SIG-M5 treated with dmso at 0.1 percent for 504 hours (cell line): Measurements from ENCODE around the gene MRPL57.
"Not testable (repeated sequence)": the region's sequence is repeated elsewhere in the genome, so short reads cannot be mapped to it uniquely, and the experiment has no call there.

Source experiments
- DNase-seq: peaks from one replicate; lab custom pipeline; 2025; ENCODE audit not compliant: unreplicated experiment; lab: John Stamatoyannopoulos, UW

MRPL57 gene

DNA sequence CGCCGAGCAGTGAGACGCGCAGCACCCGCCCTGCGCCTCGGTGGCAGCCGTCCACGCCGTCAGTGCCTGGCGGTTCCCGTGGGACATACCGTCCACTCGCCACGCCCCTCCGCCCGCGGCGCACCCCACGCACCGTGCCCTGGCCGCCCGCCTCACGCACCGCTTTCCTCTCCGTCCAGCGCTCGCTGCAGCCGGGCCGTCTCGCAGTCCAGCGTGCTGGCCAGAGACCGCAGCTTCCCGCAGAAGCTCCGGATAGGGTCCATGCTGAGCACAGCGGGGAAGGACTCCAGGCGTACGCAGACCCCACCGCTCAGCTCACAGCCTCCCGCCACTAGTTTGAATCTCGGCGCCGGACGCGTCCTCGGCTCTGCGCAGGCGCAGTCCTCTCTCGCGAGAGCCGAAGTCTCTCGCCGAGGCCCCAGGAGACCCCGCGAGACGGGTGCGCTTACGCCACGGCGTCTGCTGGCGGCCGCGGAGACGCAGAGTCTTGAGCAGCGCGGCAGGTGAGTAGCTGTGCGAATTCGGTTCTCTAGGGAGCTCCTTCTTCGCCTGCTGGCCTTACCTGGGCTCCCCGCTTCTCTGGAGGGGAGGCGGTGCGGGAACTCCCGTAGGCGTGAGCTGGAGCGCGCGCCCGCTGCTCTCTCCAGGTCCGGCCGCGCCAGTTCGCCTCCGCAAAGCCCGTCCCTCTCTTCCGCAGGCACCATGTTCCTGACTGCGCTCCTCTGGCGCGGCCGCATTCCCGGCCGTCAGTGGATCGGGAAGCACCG is at the start of gene MRPL57, which contains the start of gene SKA3:
MRPL57 (plus strand) TSS at position 444 of the 767 bp plus-strand sequence; CDS start at position 703, 259 bp downstream.
SKA3 (minus strand) TSS at position 338 of the 767 bp plus-strand sequence; CDS start at position 263, 75 bp downstream.
- DNase-seq = peak; percentile 92

DNA sequence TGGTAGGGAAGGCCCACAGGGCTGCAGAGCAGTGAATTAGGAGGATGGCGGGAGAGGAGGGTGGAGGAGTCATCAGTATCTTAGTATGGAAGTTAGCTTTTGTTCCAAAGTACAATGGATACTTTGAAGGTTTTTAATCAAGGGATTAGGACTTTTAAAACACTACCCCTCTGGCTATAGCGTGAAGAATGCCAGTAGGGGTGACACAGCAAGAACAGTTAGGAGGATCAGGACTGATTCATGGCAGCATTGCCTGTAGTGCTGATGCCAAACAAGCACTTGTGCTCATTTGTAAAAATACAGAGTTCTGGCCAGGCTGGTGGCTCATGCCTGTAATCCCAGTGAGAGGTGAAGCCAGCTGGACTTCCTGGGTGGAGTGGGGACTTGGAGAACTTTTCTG is 46.3 kb upstream of the MRPL57 start:
- DNase-seq = no peak

DNA sequence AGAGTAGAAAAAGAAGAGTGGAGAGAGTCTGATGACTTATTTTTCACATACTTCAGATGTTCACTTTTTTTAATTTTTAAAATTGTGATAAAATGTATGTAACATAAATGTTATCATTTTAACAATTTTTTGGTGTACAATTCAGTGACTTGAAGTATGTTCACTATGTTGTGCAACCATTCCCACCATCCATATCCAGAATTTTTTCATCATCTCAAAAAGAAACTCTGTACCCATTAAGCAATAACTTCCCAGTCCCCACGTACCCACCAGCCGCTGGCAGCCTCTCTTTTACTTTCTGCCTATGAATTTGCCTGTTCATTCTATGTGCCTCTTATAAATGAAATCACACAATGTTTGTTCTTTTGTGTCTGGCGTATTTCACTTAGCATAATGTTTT is 43.4 kb upstream of the MRPL57 start:
- DNase-seq = peak; percentile 19

DNA sequence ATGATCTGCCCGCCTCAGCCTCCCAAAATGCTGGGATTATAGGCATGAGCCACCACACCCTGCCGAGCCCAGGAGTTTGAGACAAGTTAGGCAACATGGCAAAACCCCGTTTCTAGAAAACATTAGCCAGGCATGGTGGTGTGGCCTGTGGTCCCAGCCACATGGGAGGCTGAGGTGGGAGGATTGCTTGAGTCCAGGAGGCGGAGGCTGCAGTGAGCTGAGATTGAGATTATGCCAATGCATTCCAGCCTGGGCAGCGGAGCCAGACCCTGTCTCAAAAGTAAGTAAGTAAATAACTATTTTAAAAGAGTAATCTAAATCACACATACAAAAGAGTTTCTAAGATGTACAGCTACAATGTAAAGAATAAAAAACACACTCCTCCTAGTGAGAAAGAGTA is 42.0 kb upstream of the MRPL57 start:
- DNase-seq = no peak

DNA sequence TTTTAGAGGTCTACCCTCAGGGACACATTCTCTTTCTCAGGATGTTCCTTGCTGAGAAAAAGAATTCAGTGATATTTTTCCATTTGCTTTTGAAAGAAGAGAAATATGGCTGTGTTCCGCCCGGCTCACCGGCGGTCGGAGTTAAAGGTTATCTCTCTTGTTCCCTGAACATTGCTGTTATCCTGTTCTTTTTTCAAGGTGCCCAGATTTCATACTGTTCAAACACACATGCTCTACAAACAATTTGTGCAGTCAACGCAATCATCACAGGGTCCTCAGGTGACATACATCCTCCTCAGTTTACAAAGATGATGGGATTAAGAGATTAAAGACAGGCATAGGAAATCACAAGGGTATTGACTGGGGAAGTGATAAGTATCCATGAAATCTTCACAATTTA is 40.6 kb upstream of the MRPL57 start:
- not testable (repeated sequence) for DNase-seq

DNA sequence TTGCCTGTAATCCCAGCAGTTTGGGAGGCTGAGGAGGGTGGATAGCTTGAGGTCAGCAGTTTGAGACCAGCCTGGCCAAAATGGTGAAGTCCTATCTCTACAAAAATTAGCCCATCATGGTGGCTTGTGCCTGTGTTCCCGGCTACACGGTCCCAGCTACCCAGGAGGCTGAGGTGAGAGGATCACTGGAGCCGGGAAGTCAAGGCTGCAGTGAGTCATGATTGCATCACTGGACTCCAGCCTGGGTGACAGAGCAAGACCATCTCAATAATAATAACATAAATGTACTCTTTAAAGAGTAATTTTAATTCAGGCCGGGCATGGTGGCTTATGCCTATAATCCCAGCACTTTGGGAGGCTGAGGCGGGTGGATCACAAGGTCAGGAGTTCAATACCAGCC is 38.8 kb upstream of the MRPL57 start:
- no peak for DNase-seq

DNA sequence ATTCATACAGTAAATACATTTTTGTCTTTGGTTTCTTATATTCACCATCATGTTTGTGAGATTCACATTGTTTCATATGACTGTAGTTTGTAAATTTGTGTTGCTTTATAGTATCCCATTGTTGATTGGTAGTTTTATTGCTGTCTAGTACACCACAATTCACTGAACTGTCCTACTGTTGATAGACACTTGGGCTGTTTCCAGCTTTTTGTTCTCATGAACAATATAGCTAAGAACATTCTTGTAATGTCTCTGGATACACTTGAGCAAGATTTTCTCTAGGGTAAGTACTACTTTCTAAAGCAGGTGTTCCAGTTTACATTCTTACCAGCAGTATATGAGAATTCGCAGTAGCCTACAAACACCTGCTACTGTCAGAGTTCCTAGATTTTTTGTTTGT is 37.9 kb upstream of the MRPL57 start:
- DNase-seq = no peak

DNA sequence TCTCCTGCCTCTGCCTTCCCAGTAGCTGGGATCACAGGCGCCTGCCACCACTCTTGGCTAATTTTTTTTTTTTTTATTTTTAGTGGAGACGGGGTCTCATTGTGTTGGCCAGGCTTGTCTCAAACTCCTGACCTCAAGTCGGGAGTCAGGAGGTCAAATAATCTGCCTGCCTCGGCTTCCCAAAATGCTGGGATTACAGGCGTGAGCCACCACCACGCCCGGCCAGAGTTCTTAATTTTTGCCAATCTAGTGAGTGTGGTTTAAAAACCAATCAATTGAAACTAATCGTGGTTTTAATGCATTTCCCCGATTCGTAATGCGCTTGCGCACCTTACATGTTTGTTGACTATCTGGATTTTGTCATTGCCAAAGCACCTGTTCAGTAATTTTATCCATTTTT is 37.1 kb upstream of the MRPL57 start:
- DNase-seq = no peak

DNA sequence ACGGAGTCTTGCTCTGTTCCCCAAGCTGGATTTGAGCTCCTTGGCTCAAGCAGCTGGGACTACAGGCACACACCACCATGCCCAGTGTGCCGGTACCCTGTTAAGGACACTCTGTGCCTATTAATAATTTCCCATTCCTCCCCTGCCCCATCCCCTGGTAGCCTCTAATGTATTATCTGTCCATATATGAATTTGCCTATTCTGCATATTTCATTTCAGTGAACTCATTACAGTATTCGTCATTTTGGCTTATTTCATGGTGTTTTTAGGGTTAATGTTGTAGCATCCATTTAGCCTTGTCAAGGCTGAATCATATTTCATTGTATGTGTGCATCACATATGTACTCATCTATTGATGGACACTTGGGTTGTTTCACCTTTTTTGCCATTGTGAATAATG is 33.7 kb upstream of the MRPL57 start:
- DNase-seq = no peak

DNA sequence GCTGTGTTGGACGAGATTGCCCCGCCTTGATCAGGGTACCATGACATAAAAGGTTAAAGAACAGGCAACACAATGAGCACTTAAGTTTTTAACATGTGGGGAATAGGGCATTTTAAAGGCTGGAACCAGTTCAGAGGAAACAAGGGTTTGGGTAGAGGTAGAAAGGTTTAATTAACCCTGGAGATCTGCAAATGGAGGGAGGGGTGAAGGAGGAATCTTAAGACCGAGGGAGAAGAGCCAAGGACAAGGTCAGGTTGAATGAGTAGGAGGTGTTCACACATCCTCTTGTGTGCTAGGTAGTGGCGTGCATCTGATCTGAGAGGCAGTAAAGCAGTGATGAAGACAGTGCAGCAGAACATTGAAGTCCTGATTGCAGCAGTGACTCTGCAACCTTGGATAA is 28.6 kb upstream of the MRPL57 start:
- no peak for DNase-seq

DNA sequence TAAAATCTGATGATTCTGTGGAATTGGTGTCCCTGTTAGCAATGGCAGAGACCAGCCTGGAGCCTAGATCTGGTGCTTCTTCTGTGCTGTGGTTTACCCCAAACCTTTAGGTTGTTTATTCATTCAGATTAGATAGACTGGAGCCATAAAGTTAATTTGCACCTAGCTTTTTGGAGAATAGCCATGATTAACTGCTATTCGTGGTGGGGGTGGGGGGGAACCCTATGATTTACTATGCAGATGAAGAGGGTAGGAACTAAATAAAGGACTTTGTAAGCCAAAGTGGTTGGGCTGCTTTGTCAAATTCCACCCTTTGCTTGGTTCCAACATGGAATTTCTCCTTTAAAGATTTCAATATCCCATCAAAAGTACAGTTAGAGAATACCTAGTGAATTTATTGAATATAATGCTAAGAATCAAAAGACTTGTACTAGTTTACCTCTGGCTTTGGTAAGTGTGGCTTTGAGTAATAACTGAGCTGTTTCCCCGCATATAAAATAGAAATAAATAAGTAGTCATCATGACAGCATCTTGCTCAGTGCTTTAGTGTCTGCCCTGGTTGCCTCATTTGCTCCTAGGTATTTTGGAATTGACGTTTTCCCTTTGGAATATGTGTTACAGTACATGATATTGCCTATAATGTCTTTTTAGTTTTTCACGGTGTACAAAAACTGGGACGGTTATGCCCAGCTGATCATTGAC is 27.8 kb upstream of the MRPL57 start:
- DNase-seq = no peak

DNA sequence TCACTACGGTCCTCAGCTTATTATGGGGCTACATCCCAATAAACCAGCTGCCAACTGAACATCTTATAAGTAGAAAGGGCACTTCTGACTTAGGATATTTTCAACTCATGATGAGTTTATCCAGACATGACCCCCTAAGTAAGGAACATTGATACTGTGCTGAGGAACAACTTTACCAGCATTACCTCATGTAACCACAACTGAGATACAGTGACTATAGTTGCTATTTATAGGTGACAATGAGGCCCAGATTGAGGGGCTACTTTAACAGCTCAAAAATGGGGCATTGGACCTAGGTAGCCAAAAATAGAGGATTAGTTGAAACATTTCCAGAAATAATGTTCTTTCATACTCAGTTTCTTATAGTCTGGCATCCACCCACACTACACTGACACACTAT is 26.9 kb upstream of the MRPL57 start:
- DNase-seq = peak; percentile 17

DNA sequence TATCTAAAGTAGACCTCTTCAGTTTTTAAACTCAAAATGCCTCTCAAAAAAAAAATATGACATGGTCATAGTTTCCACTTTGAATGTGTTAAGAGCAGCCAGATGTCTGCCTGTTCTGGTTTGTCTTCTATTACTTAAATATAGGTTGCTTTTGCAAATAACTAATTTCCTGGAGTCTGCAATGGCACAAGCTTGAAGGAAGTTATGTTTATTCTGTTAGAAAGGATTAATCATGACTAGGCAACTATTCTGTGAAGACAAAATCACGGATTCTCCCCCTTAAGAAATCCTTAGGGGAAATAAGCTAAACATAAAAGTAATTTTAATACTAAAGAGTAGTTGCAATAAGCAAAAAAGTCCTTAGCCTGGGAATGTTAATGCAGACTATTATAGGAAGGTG is 26.4 kb upstream of the MRPL57 start:
- no peak for DNase-seq

DNA sequence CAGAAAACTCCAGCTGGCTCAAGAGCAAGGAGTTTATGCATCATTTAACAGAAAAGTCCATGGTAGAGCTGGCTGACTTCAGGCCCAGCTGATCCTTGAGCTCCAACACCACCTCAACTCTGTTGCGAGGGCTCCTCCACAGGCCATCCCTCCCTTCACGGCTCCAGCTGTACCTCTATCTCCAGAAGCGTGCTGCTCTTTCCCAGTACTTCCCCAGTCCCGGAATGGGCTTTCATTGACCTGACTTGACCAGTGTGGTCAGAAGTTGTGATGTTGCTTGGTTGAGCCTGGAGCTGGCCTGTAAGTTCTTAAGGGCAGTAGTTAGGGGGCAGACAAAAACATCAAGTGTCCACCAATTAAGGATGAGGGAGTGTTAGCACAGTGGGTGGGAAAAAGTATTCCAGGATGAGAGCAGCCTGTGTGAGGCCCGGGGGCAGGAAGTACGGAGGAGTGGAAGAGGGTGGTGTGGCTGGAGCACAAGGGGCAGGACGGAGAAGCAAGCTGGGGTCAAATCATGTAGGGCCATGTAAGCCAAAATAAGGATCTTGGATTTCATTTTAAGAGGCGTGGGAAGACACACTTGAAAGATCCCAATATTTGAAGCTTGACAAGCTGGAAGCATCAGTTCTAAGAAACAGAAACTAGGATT is 24.1 kb upstream of the MRPL57 start:
- DNase-seq = no peak

DNA sequence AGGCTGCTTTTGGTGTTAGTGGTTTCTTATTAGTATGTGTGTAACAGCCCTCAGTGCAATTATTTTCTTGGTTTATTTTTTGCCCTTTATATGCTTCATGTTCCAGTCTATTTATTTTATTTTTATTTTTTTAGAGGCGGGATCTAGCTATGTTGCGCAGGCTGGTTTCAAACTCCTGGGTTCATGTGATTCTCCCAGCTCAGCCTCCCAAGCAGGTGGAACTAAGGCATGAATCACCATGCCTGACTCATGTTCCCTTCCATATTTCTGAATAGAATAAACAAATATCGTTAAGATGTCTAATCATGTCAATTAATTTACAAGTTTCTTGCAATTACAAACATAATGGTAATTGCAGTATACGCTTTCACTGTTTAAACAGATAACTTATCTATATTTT is 11.8 kb upstream of the MRPL57 start:
- DNase-seq = no peak

DNA sequence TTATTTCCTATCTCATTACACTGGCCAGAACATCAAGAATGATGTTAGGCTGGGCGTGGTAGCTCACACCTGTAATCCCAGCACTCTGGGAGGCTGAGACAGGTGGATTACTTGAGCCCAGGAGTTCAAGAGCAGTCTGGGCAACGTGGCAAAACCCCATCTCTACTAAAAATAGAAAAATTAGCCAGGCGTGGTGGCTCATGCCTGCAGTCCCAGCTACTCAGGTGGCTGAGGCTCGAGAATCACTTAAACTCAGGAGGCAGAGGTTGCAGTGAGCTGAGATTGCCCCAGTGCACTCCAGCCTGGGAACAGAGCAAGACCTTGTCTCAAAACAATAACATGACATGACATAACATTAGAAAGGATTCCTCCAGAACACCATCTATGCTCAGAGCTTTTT is 10.9 kb upstream of the MRPL57 start:
- not testable (repeated sequence) for DNase-seq

DNA sequence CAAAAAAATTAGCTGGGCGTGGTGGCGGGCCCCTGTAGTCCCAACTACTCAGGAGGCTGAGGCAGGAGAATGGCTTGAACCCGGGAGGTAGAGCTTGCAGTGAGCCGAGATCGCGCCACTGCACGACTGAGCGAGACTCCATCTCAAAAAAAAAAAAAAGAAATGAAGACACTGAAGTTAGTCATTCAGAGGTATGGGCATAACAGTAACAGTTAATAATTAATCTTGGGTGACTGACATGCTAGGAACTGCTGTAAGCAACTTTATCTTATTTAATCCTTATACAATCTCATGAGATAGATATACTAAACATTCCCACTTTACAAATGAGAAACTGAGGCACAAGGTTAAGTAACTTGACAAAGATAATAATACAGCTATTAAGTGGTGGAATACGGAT is 5.0 kb upstream of the MRPL57 start:
- no peak for DNase-seq

DNA sequence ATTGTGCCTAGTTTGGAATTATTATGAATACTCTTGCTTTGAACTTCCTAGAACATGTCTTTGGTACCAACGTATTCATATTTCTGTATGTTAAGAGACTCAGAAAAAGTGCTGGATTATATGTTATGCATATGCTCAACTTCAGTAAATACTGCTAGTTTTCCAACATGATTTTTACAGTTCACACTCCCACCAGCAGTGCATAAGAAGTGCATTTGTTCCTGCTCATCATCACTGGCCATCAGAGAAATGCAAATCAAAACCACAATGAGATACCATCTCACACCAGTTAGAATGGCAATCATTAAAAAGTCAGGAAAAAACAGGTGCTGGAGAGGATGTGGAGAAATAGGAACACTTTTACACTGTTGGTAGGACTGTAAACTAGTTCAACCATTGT is 2.7 kb upstream of the MRPL57 start:
- not testable (repeated sequence) for DNase-seq

DNA sequence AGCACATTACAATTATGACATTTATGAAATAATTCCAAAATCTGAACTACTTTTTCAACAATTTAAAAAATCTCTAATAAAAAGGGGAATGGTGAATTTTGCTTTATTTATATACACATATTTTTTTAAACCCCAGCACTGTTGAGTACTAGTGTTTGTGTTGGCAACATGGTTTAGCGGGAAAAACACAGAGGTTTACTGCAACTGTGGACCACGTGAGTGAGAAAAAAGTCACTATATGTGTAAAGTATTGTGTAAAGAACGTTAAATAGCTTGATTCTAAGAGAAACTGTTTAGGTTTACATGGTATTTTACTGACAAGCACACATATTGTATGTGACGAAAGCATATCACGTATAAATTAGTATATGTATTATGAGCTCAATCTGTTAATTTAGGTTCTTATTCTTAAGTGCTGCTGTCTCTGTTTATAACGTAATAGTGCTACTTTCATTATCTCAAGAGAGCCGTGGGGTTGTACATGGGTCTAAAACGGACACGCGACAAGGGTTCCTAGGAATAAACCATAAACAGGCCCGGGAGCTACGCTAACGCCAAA is 723 bp upstream of the MRPL57 start:
- peak; percentile 56 for DNase-seq

DNA sequence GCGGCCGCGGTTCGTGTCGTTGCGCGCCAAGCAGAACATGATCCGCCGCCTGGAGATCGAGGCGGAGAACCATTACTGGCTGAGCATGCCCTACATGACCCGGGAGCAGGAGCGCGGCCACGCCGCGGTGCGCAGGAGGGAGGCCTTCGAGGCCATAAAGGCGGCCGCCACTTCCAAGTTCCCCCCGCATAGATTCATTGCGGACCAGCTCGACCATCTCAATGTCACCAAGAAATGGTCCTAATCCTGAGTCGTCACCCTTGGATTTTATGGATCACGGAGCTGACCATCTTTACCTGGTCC is 475 bp downstream of the MRPL57 start:
- DNase-seq = peak; percentile 56

DNA sequence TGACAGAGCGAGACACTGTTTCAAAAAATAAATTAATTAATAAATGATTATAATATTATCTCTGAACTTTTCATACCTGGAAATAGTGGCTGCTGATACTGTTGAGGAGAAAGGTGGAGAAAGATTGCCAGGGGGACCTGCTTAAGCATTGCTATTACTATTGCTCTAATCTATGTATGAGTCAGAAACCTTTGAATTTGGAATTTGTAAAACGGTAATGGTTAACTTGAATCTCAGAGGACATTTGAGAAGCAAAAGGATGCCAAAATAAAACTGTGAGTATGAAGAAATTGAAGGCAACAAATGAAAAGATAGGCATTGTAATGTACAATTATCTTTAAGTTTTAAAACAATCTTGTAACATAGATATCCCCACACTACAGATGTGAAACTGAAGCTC is 5.2 kb downstream of the MRPL57 start:
- DNase-seq = no peak

DNA sequence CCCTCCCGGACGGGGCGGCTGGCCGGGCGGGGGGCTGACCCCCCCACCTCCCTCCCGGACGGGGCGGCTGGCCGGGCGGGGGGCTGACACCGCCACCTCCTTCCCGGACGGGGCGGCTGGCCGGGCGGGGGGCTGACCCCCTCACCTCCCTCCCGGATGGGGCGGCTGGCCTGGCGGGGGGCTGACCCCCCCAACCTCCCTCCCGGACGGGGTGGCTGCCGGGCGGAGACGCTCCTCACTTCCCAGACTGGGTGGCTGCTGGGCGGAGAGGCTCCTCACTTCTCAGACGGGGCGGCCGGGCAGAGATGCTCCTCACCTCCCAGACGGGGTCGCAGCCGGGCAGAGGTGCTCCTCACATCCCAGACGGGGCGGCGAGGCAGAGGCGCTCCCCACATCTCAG is 10.0 kb downstream of the MRPL57 start:
- DNase-seq = not testable (repeated sequence)
